ENCODE results near the gene TPPP2. TPM values are rescaled to one million over a fixed set of nuclear protein-coding genes. Genes with fewer than 3 reads are reported as not detected.

TPPP2 gene
- total and polyA plus RNA-seq, 10 of the 15 experiments (the other 5 are each of a cell fraction or from before 2014, with no cell fraction given): not detected

GRCh38 chr14:20997115-20997514, 32.9 kb upstream of the TPPP2 start:
- no peak overlapping the region for H3K9ac ChIP-seq (ENCODE audit: control insufficient read depth, insufficient read depth, low read length)
- H2AFZ ChIP-seq (ENCODE audit: control insufficient read depth, low read depth, low read length): no peak overlapping the region
- no TSS peak for BruUV-seq (replicated peaks)
- peaks cover 5 to 15% of the 10 kb centered on the region in 2 experiments for H3K36me3 ChIP-seq (ENCODE audit: control insufficient read depth in 2 of 2, insufficient read depth in 2 of 2, low read length in 1 of 2)
- ATAC-seq (no peak), DNase-seq (ENCODE audit: low read depth, low spot score) (no peak), FAIRE-seq (no peak)
- H3K4me1 ChIP-seq (ENCODE audit: control insufficient read depth, insufficient read depth, low read length): no peaks in the 10 kb centered on the region
- intact Hi-C loops (cut with micrococcal nuclease; ENCODE audit: unreplicated experiment) (no loop called here), in situ Hi-C loops (cut with MboI) (no loop called here)
- H3K27ac ChIP-seq (ENCODE audit: control insufficient read depth, insufficient read depth): no peak overlapping the region
- POLR2A ChIA-PET: interaction anchor here (0.6 kb wide), 1 partner anchor 23 kb away, joined by 5 read pairs; no protein-coding TSS in a partner anchor
- SMC1A ChIA-PET (ENCODE audit: uncharacterized antibody, unreplicated experiment): interaction anchor here (0.6 kb wide), 1 partner anchor 251 kb away, joined by 4 read pairs; no protein-coding TSS in a partner anchor
- 76% methylated on average over 3 of the region's 4 CpGs for WGBS (ENCODE audit: insufficient coverage, insufficient replicate concordance, low lambda C conversion rate, missing lambda C conversion rate)
- H3K9me3 ChIP-seq (replicated peaks; ENCODE audit: control insufficient read depth, insufficient read depth, low read length): no peaks in the 10 kb centered on the region
- H3K27me3 ChIP-seq (replicated peaks in 1 of 2; ENCODE audit: control insufficient read depth in 2 of 2, insufficient read depth in 2 of 2, low read length in 1 of 2): no peaks in the 10 kb centered on the region
- no peaks in the 10 kb centered on the region for H3K79me2 ChIP-seq (ENCODE audit: control insufficient read depth, insufficient read depth, low read length)
- CTCF ChIA-PET: interaction anchor here (0.8 to 2.2 kb wide), 5 partner anchors 8 to 108 kb away, joined by 3 to 17 read pairs (median 3); no protein-coding TSS in a partner anchor
- TF ChIP-seq CHD4 (IDR thresholded peaks at IDR 0.05): no peak
- no peak for TF ChIP-seq ATF3 (IDR thresholded peaks at IDR 0.05; ENCODE audit: borderline replicate concordance, extremely low read depth, low read depth, low read length)
- TF ChIP-seq ZBTB11 (CRISPR knock-in tag; IDR thresholded peaks at IDR 0.05): no peak
- no peak for TF ChIP-seq JUNB (IDR thresholded peaks at IDR 0.05)
- TF ChIP-seq STAT3 (IDR thresholded peaks at IDR 0.05; ENCODE audit: low read depth, low read length): no peak
- no peak for TF ChIP-seq USF2 (IDR thresholded peaks at IDR 0.05; ENCODE audit: borderline replicate concordance, low read depth, low read length)
- TF ChIP-seq BRCA1 (IDR thresholded peaks at IDR 0.05; ENCODE audit: low read depth, low read length): no peak
- no peak overlapping the region for H3K4me3 ChIP-seq
- no peaks in the 10 kb centered on the region for H4K20me1 ChIP-seq (ENCODE audit: control insufficient read depth, insufficient read depth)
- H3K4me2 ChIP-seq (ENCODE audit: control insufficient read depth, insufficient read depth): no peak overlapping the region
- RAD21 ChIA-PET (ENCODE audit: unreplicated experiment): no interaction called here

Data from GM12878 (cell line).